HL-60 (cell line): ENCODE data around the gene FOSB.

ENCODE experiments used
- POLR2AphosphoS5 ChIP-seq: IDR thresholded peaks from 2 replicates; pipeline ENCODE4 v1.6.1; 2012; ENCODE audit warnings: low read depth
- TF ChIP-seq, protein P1 (sequence below): IDR thresholded peaks from one replicate; pipeline ENCODE4 v1.5.1; 2011; ENCODE audit warnings: low read length, control low read depth, inconsistent platforms; ENCODE audit not compliant: insufficient read depth

- TF ChIP-seq, protein P1, sequence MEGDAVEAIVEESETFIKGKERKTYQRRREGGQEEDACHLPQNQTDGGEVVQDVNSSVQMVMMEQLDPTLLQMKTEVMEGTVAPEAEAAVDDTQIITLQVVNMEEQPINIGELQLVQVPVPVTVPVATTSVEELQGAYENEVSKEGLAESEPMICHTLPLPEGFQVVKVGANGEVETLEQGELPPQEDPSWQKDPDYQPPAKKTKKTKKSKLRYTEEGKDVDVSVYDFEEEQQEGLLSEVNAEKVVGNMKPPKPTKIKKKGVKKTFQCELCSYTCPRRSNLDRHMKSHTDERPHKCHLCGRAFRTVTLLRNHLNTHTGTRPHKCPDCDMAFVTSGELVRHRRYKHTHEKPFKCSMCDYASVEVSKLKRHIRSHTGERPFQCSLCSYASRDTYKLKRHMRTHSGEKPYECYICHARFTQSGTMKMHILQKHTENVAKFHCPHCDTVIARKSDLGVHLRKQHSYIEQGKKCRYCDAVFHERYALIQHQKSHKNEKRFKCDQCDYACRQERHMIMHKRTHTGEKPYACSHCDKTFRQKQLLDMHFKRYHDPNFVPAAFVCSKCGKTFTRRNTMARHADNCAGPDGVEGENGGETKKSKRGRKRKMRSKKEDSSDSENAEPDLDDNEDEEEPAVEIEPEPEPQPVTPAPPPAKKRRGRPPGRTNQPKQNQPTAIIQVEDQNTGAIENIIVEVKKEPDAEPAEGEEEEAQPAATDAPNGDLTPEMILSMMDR, result no peak
- no peak for TF ChIP-seq POLR2AphosphoS5
These were observed 16.5 kb upstream of the FOSB start for GRCh38 chr19:45451131-45451849.
